ENCODE results near the gene HELZ2.
A peak's percentile ranks its signal among the peaks of the same experiment; 100 is the strongest.

The HELZ2 gene

DNA sequence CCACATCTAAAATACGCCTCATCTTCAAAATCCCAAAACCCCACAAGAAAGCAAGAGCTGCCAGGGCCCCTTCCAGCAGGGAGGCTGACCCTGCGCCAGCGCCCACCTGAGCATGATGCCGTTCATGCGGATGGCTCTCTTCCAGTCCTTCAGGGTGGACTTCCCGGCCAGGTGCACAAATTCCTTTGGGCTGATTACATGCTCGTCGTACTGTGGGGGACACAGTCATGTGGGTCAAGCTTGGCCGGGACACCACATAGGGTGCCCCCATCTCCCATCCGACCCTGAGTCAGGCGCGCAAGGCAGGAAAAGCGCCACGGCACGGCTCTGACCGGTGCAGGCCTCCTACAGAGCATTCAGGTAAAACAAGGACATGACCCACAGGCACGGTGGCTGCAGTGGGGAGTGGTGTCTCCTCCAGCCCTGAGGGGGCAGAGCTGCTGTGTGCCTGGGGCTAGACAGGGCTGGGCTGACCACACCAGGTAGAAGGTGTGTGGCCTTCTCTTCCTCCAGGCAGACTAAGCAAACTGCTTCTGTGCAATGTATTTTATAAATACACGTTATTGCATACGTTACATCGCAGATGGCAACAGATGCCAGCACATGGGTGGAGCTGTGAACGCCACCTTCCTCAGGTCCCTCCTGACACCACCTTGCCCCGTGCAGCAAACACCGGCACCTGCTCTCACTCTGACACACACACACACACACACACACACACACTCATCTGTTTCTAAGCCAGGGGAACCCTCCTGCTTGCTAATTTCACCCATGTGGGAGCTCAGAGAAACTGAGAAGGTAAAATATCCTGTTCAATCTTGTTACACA lies 23.8 kb upstream of the HELZ2 start:
- no peak for DNase-seq

- DNase-seq, result no peak
Measured at GRCh38 chr20:63596423-63596822, 22.4 kb upstream of the HELZ2 start.

- no peak for DNase-seq
Measured at GRCh38 chr20:63595416-63596127, 21.5 kb upstream of the HELZ2 start.

DNA sequence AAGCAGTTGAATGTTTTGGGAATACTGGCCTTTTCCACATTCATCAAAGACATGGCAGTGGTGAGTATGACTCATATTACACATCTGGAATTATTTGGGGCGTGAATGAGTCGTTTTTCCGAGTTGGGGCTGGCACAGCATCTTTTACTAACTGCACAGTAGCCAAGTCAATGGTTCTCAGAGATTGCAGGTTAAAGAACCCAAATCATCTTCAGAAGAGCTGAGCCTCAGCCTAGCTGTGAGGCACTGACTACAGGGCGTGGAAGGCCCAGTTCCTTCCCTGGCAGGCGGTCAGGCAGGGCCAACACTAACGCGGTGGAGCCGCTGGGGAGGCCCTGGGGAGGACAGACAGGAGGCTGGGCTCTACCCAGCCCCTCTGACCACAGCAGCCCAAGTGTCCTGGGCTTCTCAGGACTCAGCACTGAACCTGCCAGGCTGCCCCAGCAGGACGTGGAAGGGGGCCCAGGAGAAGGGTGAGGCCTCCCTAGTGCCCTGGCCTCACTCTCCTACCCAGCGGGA lies 20.1 kb upstream of the HELZ2 start:
- DNase-seq, result no peak

- no peak for DNase-seq
Measured at GRCh38 chr20:63592661-63593060, 18.6 kb upstream of the HELZ2 start.

GRCh38 chr20:63591786-63592355 lies 17.8 kb upstream of the HELZ2 start:
- DNase-seq, result no peak

DNA sequence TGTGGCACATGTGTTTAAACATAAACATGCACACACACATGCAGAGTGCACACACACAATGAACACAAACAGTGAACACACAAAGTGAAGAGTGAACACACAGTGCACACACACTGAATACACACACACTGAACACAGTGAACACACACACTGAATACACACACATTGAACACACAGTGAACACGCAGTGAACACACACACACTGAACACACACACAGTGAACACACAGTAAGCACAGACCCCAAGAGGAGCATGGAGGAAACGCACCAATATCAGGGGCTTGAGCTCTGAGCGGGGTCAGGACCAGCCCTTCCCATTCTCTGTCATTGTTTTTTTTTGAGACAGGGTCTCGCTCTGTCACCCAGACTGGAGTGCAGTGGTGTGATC lies 17.1 kb upstream of the HELZ2 start:
- DNase-seq, result no peak

GRCh38 chr20:63590218-63591146 lies 16.4 kb upstream of the HELZ2 start:
- no peak for DNase-seq

DNA sequence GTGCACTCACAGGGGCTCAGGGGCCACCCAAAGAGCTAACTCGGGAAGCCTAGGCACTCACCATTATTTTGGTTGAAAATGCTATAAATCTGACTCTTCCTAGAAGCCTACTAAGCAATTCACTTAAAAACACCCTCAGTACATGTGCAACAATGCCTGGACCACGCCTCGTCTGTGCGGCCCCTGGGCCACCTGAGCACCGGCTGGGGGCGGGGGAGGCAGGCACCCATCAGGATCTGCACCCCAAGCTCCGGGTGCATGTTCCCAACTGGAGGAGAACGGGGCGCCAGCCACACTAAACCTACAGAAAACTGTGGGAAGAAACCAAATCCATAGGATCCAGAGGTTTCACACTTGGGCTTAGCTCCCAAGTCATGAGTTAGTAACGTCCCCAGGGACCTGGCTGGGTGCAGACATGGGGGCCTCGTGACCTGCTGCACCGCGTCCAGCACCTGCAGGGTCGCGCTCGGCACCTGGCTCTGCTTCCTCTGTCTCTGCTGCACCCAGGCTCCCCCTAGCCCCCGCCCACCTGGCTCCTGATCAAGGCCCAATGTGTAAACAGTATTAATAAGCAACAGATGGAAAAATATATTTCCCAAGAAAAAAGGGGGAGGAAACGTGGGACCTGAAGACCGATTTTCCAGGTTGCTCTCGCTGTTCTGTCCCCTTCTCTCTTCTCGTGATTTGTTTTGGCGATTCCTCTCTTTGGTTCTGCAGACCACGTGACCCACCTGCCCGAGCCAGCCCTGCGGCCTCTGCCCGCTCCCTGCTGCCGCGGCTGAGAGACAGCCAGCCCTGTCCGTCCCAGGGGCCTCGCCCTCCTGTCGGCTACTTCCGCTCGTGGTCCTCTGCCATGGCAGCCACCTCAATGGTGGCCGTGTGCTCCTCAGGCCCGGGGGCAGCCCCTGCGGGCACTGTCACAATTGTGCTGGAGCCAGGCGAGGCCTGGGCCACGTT lies 15.5 kb upstream of the HELZ2 start:
- DNase-seq, result no peak

GRCh38 chr20:63588641-63589041 lies 14.6 kb upstream of the HELZ2 start:
- DNase-seq, result no peak

- no peak for DNase-seq
Measured at GRCh38 chr20:63587776-63588591, 13.9 kb upstream of the HELZ2 start.

GRCh38 chr20:63587256-63587655 lies 13.2 kb upstream of the HELZ2 start:
- no peak for DNase-seq

DNA sequence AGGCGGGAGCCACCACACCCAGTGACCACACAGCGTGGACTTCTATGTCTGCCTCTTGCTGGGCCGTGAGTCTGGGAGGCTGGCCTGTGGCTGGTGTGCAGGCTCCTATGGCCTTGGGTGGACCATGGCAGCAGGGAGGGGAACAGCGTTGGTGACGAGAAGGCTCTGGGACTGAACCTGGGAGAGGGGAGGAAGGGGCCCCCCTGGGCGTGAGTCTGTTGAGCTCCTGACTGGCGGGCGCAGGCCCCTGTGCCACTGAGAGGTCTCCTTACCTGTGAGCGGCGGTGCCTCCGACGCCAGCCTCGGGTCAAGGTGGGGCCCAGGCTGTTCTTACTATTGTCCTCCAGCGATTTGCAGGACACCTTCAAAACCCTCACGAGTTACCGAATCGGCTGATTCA lies 12.8 kb upstream of the HELZ2 start:
- no peak for DNase-seq

- DNase-seq, result no peak
Measured at GRCh38 chr20:63585616-63586565, 11.9 kb upstream of the HELZ2 start.

DNA sequence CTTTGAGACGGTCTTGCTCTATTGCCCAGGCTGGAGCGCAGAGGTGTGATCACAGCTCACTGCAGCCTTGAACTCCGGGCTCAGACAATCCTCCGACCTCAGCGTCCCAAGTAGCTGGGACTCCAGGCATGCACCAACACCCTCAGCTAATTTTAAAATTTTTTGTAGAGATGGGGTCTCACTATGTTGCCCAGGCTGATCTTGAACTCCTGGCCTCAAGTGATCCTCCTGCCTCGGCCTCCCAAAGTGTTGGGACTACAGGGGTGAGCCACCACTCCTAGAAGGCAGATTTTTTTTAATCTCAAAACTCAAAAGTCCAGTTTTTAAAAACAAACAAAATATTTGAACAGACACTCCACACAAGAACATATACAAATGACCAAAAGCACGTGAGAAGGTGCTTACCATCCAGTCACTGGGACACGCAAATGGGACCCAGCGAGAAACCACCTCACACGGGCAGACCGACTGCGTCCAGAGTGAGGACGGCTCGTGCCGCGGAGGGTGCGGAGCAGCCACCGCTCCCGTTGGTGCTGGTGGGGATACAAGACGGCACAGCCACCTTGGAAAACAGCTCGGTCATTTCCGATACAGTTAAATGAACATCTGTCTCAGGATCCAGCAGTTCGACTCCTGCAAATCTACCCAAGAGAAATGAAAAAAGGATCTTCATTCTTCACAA lies 8.5 kb upstream of the HELZ2 start:
- no peak for DNase-seq

- DNase-seq, result peak in 3 of 4 experiments; percentile 42 to 59 (median 49)
Measured at GRCh38 chr20:63580796-63581461, 6.9 kb upstream of the HELZ2 start.

- no peak for DNase-seq
Measured at GRCh38 chr20:63579017-63579694, 5.1 kb upstream of the HELZ2 start.
